GM21619 (cell line): ENCODE measurements around the gene OR5K1.

ENCODE experiments used
- ATAC-seq: cut with Tn5 transposase; IDR thresholded peaks from one replicate; pipeline ENCODE4 v1.9.1; 2021; ENCODE audit not compliant: unreplicated experiment

The OR5K1 gene

DNA sequence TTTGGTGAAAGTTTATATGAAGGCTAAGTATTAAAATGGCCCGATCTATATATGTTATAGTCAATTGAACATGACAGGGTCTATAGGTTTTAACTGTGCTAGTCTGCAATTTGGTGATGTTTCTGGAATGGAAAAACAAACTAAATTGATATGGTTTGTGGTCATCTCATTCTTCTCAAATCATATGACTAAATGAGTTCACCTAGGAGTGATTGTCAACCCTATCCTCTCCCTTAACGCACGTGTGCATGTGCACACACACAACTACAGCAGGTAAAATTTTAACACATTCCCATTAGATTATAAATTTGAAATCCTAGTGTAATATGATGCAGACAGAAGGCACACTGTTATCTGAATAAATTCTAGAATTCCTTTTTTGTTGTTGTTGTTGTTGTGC lies 50.7 kb downstream of the OR5K1 start:
- ATAC-seq, result no peak

DNA sequence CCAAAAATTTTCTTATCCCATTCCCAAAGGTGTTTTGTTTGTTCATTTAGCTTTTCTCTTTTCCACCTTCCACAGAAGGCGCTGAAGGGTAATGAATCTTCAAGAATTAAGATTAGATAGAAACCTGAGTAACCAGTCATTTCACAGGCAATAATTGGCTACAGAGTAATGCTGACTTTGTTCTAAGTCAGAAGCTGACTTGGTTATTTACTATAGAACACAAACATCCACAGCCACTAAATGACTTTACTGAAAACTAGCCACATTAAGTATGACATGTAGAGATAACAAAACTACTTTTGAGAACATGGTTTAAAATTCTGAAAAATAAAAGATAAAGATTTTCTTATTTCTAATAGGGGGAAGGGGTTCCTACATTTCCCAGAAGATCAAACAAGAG lies 51.9 kb downstream of the OR5K1 start:
- no peak for ATAC-seq

DNA sequence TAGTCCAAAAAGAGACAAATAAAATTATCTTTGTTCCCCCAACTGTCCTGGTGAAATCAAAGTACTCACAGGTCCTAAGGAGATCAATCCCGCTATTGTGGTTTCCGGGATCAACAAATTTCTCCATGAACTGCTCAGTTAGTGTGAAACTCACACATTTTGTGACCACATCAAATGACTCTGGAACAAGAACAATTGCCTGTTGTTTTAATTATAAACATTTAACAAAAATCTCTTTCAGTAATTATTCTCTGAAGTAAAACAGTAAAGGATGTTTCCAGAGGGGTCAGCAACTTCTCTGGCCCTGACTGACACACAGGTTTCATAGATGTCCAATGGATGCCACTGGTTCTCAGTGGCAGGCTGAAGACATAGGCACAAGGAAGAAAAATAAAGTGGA lies 55.8 kb downstream of the OR5K1 start:
- no peak for ATAC-seq

DNA sequence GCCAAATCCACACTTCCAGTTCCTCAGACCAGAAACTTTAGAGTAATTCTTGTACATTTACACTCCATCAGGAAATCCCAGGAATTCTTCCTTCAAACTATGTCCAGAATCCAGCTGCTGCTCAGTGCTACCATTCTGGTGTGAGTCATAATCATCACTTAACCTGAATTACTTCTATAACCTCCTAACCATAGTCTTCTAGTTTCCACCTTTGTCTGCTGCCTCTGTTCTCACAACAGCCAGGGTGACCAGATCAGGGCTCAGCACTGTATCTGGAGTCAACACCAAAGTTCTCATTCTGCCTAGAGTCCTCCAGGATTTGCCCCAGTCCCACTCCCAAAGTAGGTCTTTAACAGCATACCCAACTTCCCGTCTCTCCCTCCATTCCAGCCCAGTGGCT lies 56.4 kb downstream of the OR5K1 start:
- no peak for ATAC-seq

DNA sequence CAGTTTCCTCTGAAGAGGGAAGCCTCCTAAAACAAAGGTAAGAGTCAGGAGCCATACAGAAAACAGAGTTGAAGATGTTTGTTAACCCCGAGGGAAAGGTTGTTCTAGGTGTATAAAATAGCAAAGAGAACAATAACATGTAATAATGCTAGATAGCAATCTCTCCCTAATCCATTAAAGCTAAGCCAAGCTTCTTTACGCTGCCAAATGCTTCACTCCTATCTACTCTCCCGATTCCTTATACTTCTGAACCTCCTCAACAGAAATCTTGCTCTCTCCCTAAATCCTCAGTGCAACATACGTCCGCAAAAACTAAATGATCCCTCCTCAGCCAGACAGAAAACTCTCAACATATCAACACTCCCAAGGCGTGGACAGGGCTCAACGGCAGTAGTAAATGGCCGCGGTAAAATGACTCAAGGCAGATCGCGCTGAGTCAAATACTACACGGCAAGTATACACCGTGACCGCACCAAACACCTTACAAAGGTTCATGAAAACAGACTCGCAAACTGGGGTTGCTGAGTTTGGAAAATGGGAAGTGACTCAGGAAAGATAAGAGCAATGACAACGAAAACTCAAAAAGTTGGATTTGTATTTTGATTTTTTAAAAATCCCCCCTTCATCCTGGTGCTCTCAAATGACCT lies 59.0 kb downstream of the OR5K1 start:
- peak; percentile 35 for ATAC-seq
